IMR-90 (cell line): ENCODE data around the gene ADORA2A. TPM values are rescaled to one million over a fixed set of nuclear protein-coding genes. Genes with fewer than 3 reads are reported as not detected.

Experiments used
- ATAC-seq: fragments of 200-7000 bp; cut with Tn5 transposase; 2 replicates; pipeline ENCODE4 v1.9.1; 2020; ENCODE audit warnings: low read depth, mild to moderate bottlenecking, moderate library complexity
- BruUV-seq: library from RNA; stranded (reverse); fragments of 400-500 nt; replicated peaks from 2 replicates; lab custom pipeline; 2021; lab: Mats Ljungman, UMichigan
- CTCF ChIA-PET: fragments of 300-600 bp; formaldehyde crosslinking; extraction: SDS; loops from one replicate; lab custom pipeline; 2021; ENCODE audit warnings: antibody characterized with exemption; lab: Yijun Ruan, JAX
- POLR2A ChIA-PET: fragments of 300-600 bp; sonication (Branson Sonifier 250); formaldehyde crosslinking; loops from one replicate; lab custom pipeline; 2022; ENCODE audit warnings: antibody characterized with exemption; ENCODE audit not compliant: unreplicated experiment; lab: Charles Lee
- DNase-seq: peaks from one replicate; pipeline ENCODE4 v3.0.0; 2013
- H2AFZ ChIP-seq: replicated peaks from 2 replicates; pipeline ENCODE3; 2013; ENCODE audit warnings: low read length, mild to moderate bottlenecking; ENCODE audit not compliant: poor library complexity
- H2AK5ac ChIP-seq: 2 replicates; pipeline ENCODE4 v1.6.1; 2013; ENCODE audit warnings: low read depth, low read length, inconsistent platforms
- H2AK9ac ChIP-seq: replicated peaks from 2 replicates; pipeline ENCODE3; 2013; ENCODE audit warnings: mild to moderate bottlenecking, low read depth, low read length, moderate library complexity; ENCODE audit not compliant: poor library complexity
- H2BK120ac ChIP-seq: 2 replicates; pipeline ENCODE4 v1.6.1; 2013; ENCODE audit warnings: low read depth, low read length, inconsistent platforms
- H2BK15ac ChIP-seq: 3 replicates; pipeline ENCODE4 v1.6.1; 2013; ENCODE audit warnings: low read depth, low read length, inconsistent platforms
- H2BK20ac ChIP-seq: 2 replicates; pipeline ENCODE4 v1.6.1; 2013; ENCODE audit warnings: low read depth, mild to moderate bottlenecking, inconsistent platforms, low read length, moderate library complexity
- H2BK5ac ChIP-seq: 2 replicates; pipeline ENCODE4 v1.6.1; 2013; ENCODE audit warnings: mild to moderate bottlenecking, low read depth, low read length, inconsistent platforms; ENCODE audit not compliant: poor library complexity, severe bottlenecking
- H3K14ac ChIP-seq: replicated peaks from 2 replicates; pipeline ENCODE4 v1.6.1; 2013; ENCODE audit warnings: low read depth, low read length, inconsistent platforms
- H3K18ac ChIP-seq: 2 replicates; pipeline ENCODE4 v1.6.1; 2013; ENCODE audit warnings: low read depth, low read length, control low read depth
- H3K23ac ChIP-seq: 2 replicates; pipeline ENCODE4 v1.6.1; 2013; ENCODE audit warnings: low read depth, low read length, inconsistent platforms
- H3K27ac ChIP-seq: 2 replicates; pipeline ENCODE4 v1.5.1; 2013; ENCODE audit warnings: mild to moderate bottlenecking, control low read depth, low read length; ENCODE audit not compliant: insufficient read depth
- H3K27me3 ChIP-seq: 2 replicates; pipeline ENCODE4 v1.6.1; 2013; ENCODE audit warnings: low read length; ENCODE audit not compliant: control insufficient read depth, insufficient read depth
- H3K36me3 ChIP-seq: 2 replicates; pipeline ENCODE4 v1.6.1; 2013; ENCODE audit warnings: low read length, mixed read lengths; ENCODE audit not compliant: control insufficient read depth, insufficient read depth
- H3K4ac ChIP-seq: 2 replicates; pipeline ENCODE4 v1.6.1; 2013; ENCODE audit warnings: low read depth, low read length, inconsistent platforms
- H3K4me1 ChIP-seq: 2 replicates; pipeline ENCODE4 v1.6.1; 2013; ENCODE audit warnings: low read length, mixed read lengths; ENCODE audit not compliant: control insufficient read depth, insufficient read depth
- H3K4me2 ChIP-seq: 2 replicates; pipeline ENCODE4 v1.6.1; 2013; ENCODE audit warnings: low read depth, mild to moderate bottlenecking, control low read depth, low read length, moderate library complexity
- H3K4me3 ChIP-seq: 2 replicates; pipeline ENCODE4 v1.5.1; 2013; ENCODE audit warnings: low read depth, mild to moderate bottlenecking, control low read depth, low read length, moderate library complexity; ENCODE audit not compliant: insufficient read depth
- H3K56ac ChIP-seq: 2 replicates; pipeline ENCODE4 v1.6.1; 2013; ENCODE audit warnings: low read length, inconsistent platforms; ENCODE audit not compliant: insufficient read depth; ENCODE audit errors: extremely low read depth
- H3K79me1 ChIP-seq, 2 experiments: 2 replicates each; pipeline ENCODE4 v1.6.1; 2013; ENCODE audit warnings: low read length in 2 of 2, inconsistent platforms in 1 of 2, low read depth in 1 of 2
- H3K9ac ChIP-seq: 2 replicates; pipeline ENCODE4 v1.6.1; 2013; ENCODE audit warnings: low read depth, low read length, control low read depth
- H3K9me1 ChIP-seq: 2 replicates; pipeline ENCODE4 v1.6.1; 2013; ENCODE audit warnings: low read length, inconsistent platforms; ENCODE audit not compliant: insufficient read depth
- H3K9me3 ChIP-seq: 2 replicates; pipeline ENCODE4 v1.6.1; 2013; ENCODE audit warnings: low read length; ENCODE audit not compliant: control insufficient read depth, insufficient read depth
- H4K20me1 ChIP-seq: 2 replicates; pipeline ENCODE4 v1.6.1; 2013; ENCODE audit warnings: low read length, inconsistent platforms; ENCODE audit not compliant: insufficient read depth
- H4K5ac ChIP-seq: 2 replicates; pipeline ENCODE4 v1.6.1; 2013; ENCODE audit warnings: mild to moderate bottlenecking, low read depth, low read length, control low read depth
- H4K8ac ChIP-seq, 2 experiments: 2 replicates each; pipeline ENCODE4 v1.6.1; 2013; ENCODE audit warnings: low read depth in 2 of 2, low read length in 2 of 2, control low read depth in 1 of 2, inconsistent platforms in 1 of 2
- H4K91ac ChIP-seq: 2 replicates; pipeline ENCODE4 v1.6.1; 2013; ENCODE audit warnings: low read depth, low read length, inconsistent platforms; ENCODE audit not compliant: insufficient read depth
- MAFK ChIP-seq: IDR thresholded peaks from 2 replicates; pipeline ENCODE4 v1.6.1; 2012; ENCODE audit warnings: low read depth, low read length, improper control_type of control experiment
- SMC3 ChIP-seq: fragments of 150-350 bp; IDR thresholded peaks from 2 replicates; pipeline ENCODE4 v1.6.1; 2016; ENCODE audit warnings: low read depth, mild to moderate bottlenecking, antibody characterized with exemption, low read length, moderate library complexity
- WGBS, 2 experiments: methylation state at CpG; one replicate each; pipeline versions ENCODE4 v1.1.5 to v1.1.7; 2013; ENCODE audit warnings: missing lambda C conversion rate in 2 of 2; ENCODE audit not compliant: insufficient read length in 1 of 2; ENCODE audit errors: extremely low coverage in 2 of 2; 5-methylcytosine and 5-hydroxymethylcytosine counted together
- dilution Hi-C: fragments of 300-500 bp; cut with HindIII; formaldehyde crosslinking; loops from one replicate; pipeline ENCODE4 v1.14.3; 2018; ENCODE audit warnings: low sequenced_read_pairs; ENCODE audit not compliant: unreplicated experiment
- in situ Hi-C: fragments of 300-500 bp; cut with MboI; formaldehyde crosslinking; loops from 3 replicates; pipeline ENCODE4 v1.14.3; 2019; ENCODE audit warnings: low sequenced_read_pairs, inconsistent platforms, mixed read lengths
- intact Hi-C: fragments of 100-400 bp; cut with micrococcal nuclease; formaldehyde crosslinking; loops from 2 replicates; pipeline ENCODE4 v1.10.0; 2022
- polyA plus RNA-seq, 3 experiments: library from polyadenylated mRNA; depleted of rRNA; stranded (reverse); fragments of >200 nt; gene quantifications; 2 replicates each; pipeline ENCODE4 v1.2.3, GENCODE V29; 2012; ENCODE audit warnings: low replicate concordance in 1 of 3
- total RNA-seq: library from RNA; depleted of rRNA; stranded (reverse); fragments of >200 nt; gene quantifications from 2 replicates; pipeline ENCODE4 v1.2.3, GENCODE V29; 2012
- TF ChIP-seq, protein P1 (sequence below): fragments of 150-350 bp; IDR thresholded peaks from 2 replicates; pipeline ENCODE4 v1.6.1; 2017; ENCODE audit warnings: mild to moderate bottlenecking, antibody characterized with exemption, low read length, low read depth

The ADORA2A gene
- total and polyA plus RNA-seq, 2 of the 4 experiments (the other 2 are of a cell fraction): 0.36 to 1.1 TPM

DNA sequence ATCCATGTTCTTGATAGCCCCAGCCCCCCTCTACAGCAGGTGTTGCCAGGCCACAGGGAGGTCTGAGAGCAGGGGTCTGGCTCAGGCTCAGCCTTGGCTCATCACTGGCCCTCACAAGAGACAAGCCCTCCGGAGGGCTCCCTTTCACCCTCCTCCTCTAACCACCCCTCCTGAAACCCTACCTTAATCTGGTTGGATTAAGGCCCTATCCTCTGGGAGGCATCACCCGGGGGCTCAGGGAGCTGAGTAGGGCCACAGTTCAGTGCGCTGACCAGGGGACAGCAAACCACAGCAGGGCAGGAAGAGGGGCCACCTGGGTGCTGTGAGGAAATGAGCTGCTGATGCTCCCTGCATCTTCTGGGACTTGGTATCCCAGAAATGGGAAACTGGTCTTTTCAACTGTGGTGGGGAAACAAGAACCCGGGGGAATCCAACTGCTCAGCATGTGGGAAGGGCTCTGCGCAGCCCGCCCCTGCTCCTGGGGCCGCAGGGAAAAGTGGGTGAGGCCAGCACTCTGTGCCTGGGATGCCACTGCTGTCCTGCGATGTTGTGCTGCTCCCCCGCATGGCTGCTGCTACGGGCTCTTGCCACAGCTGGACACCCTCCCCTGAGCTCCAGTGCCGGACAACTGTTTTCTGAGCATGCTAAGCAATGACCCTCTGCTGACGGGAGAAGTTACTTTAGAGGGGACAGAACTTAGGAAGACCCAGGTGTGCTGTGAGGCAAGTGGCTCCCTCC, 17.5 kb downstream of the ADORA2A start:
- H3K27ac ChIP-seq: no peak overlapping the region
- no peak overlapping the region for H4K91ac ChIP-seq
- WGBS, 2 experiments: 73% methylated on average over 6 of the region's 12 CpGs; no CpG with 5 or more reads in 1 of the 2 experiments
- H3K4me3 ChIP-seq: no peak overlapping the region
- peaks cover 7% of the 10 kb centered on the region for H3K27me3 ChIP-seq
- no peak overlapping the region for H3K14ac ChIP-seq
- 0 out of 2 replicates have a peak, but pooled peaks cover 3% of the 10 kb centered on the region for H3K9me1 ChIP-seq
- H2BK120ac ChIP-seq: no peak overlapping the region
- H3K56ac ChIP-seq: no peak overlapping the region
- no peak overlapping the region for H3K23ac ChIP-seq
- no peaks in the 10 kb centered on the region for H3K36me3 ChIP-seq
- H4K20me1 ChIP-seq: no peaks in the 10 kb centered on the region
- H4K8ac ChIP-seq: no peak overlapping the region
- dilution Hi-C loops: no loop called here
- intact Hi-C loops: no loop called here
- no peak overlapping the region for H3K4me2 ChIP-seq
- no peak overlapping the region for H2BK20ac ChIP-seq
- H3K9me3 ChIP-seq: no peaks in the 10 kb centered on the region
- DNase-seq (no peak), ATAC-seq (peak; percentile 44)
- no peak overlapping the region for H3K18ac ChIP-seq
- TF ChIP-seq MAFK (no peak), SMC3 (no peak)
- TF ChIP-seq, protein P1, sequence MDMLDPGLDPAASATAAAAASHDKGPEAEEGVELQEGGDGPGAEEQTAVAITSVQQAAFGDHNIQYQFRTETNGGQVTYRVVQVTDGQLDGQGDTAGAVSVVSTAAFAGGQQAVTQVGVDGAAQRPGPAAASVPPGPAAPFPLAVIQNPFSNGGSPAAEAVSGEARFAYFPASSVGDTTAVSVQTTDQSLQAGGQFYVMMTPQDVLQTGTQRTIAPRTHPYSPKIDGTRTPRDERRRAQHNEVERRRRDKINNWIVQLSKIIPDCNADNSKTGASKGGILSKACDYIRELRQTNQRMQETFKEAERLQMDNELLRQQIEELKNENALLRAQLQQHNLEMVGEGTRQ: no peak
- H2BK5ac ChIP-seq: no peak overlapping the region
- POLR2A ChIA-PET: interaction anchor here (0.6 kb wide), 1 partner anchor 53 kb away, joined by 3 read pairs; no protein-coding TSS in a partner anchor
- H3K9ac ChIP-seq: no peak overlapping the region
- CTCF ChIA-PET: interaction anchor here (1.2 kb wide), 1 partner anchor 11 kb away, joined by 3 read pairs; no protein-coding TSS in a partner anchor
- H2AK9ac ChIP-seq: no peak overlapping the region
- no peak overlapping the region for H2BK15ac ChIP-seq
- H2AK5ac ChIP-seq: 0 out of 2 replicates have a peak overlapping the region, but pooled peaks have one; percentile 5
- no peak overlapping the region for H4K5ac ChIP-seq
- H2AFZ ChIP-seq: peak overlapping the region; percentile 65
- in situ Hi-C loops: no loop called here
- no TSS peak for BruUV-seq
- H3K79me1 ChIP-seq: no peaks in the 10 kb centered on the region
- H3K4ac ChIP-seq: no peak overlapping the region
- H3K4me1 ChIP-seq: peaks cover 6% of the 10 kb centered on the region
